Cardiac septum (tissue), 1 donor: Measurements from ENCODE around the gene IGLON5. TPM values are rescaled to one million over a fixed set of nuclear protein-coding genes. Genes with fewer than 3 reads are reported as not detected.
A peak's percentile ranks its signal among the peaks of the same experiment; 100 is the strongest.

ENCODE experiments used
- DNase-seq: peaks from one replicate; pipeline ENCODE4 v3.0.0-alpha.2; 2020; ENCODE audit warnings: low spot score
- intact Hi-C: fragments of 100-400 bp; cut with DNase I; formaldehyde crosslinking; loops from one replicate; pipeline ENCODE4 v1.14.0; 2022
- total RNA-seq: library from RNA; stranded (reverse); fragmentation: NEBNext Ultra II Directional; extraction: Animal tissue kit (Norgen Biotek cat#: 25700); gene quantifications from one replicate; pipeline ENCODE4 v1.2.1, GENCODE V29; 2021
- donor health status: DM: no; HTN: no; CAD: no.

The IGLON5 gene
- total RNA-seq, 1 donor from 2014 or later = not detected

DNA sequence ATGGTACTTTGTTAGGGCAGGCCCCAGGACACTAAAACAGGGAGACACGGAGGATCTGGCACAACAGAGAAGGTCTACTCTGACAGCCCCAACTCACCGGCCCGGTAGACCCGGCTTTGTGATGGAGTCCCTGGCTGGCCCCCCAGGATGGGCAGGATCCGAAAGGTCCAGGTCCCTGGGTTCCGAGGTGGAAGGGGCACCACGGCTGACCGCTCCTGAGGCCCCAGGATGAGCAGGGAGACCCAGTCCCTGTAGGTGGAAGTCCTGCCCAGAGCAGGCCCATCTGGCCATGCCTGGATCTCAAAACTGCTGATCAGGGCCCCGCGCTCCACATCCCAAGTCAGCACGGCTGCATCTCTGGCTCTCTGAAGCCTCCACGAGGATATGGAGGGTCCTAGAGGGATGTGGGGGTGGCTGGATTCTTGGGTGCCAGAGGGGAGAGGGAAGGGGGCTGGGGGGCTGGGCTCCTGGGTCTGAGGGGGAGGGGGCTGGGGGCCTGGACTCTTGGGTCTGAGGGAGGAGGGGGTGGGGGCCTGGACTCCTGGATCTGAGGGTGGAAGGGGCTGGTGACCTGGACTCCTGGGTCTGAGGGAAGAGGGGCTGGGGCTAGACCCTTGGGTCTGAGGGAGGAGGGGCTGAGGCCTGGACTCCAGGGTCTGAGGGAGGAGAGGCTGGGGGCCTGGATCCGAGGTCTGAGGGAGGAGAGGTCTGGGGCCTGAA is 25.9 kb downstream of the IGLON5 start:
- DNase-seq = no peak
- intact Hi-C loops = loop anchor here (5.0 kb wide), 1 partner anchor 100 kb away; no protein-coding TSS in a partner anchor

DNA sequence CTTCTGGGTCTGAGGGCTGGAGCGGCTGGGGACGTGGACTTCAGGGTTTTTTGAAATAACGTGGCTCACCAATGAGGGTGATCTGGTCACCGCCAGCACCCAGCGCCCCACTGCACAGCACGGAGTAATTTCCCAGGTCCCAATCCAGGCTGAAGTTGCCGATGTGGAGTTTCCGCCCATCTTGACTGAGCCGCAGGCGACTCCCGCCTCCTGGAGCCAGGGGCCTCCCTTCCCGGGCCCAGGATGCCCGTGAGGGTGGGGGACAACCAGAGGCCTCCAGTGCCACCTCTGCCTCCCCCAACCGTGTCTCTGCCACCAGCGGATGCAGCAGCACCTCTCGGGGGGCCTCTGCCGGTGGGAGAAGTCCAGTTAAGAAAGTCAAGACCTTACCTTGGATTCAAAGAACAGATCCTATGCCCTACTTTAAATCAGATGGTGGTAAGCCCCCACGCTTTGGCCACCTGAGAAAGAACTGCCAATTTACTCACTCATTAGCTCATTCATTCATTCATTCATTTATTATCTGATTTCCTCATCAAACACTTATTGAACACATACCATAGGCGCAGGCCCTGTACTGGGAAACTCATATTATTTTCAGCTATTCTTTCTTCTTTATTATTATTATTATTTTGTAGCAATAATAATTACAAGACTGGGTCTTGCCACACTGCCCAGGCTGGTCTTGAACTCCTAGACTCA is 26.6 kb downstream of the IGLON5 start:
- no peak for DNase-seq
- intact Hi-C loops = loop anchor here (5.0 kb wide), 1 partner anchor 99 kb away; no protein-coding TSS in a partner anchor

DNA sequence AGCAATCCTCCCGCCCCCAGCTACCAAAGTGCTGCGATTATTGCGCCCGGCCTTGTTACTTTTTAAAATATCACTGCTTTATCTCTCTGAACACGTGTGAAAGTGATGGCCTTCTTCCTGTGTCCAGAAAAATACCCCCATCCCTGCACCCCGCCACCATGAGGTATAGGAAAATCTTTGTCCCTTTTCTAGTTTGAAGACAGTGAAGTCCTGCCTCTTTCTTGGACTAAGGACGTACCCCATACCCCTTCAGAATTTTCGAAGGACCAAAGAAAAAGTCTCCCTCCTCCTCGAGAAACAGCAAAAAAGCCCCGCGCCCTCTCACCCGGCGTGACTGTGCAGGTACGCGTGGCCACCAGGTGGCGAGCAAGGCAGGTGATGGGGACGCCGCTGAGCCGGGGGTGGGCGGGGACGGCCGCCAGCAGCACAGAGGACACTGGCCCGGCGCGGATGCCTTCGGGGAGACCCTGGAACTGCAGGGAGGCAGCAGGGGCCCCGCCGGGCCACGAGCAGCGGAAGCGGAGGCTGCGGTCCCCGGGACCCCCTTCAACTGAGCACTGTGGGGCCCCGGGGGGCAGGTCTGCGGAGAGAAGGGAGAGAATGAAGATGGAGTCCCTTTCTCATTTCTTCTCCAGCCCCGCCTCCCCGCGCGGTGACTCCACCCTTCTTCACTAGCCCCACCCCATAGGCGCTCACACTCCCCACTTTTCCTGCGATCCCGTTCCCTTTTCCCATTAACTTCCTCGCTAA is 27.3 kb downstream of the IGLON5 start:
- intact Hi-C loops = loop anchor here (5.0 kb wide), 1 partner anchor 99 kb away; no protein-coding TSS in a partner anchor
- DNase-seq = peak; percentile 92

DNA sequence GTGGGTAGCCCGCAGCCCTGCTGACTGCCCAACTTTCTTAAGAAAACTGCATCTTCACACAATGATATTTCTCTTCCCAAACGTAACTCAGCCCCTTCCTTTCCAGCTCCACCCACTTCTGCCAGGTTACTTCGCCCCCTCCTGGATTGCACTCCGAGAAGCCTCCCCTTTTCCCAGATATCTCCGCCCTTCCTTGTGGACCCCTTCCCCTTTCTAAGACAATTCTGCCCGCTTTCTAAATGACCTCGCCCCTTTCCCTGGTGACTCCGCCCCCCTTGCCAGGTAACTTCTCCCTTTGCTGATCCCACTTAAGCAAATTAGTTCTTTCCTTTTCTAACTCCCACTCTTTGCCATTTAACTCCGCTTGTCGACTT is 27.9 kb downstream of the IGLON5 start:
- DNase-seq = no peak
- intact Hi-C loops = loop anchor here (5.0 kb wide), 1 partner anchor 98 kb away; no protein-coding TSS in a partner anchor

DNA sequence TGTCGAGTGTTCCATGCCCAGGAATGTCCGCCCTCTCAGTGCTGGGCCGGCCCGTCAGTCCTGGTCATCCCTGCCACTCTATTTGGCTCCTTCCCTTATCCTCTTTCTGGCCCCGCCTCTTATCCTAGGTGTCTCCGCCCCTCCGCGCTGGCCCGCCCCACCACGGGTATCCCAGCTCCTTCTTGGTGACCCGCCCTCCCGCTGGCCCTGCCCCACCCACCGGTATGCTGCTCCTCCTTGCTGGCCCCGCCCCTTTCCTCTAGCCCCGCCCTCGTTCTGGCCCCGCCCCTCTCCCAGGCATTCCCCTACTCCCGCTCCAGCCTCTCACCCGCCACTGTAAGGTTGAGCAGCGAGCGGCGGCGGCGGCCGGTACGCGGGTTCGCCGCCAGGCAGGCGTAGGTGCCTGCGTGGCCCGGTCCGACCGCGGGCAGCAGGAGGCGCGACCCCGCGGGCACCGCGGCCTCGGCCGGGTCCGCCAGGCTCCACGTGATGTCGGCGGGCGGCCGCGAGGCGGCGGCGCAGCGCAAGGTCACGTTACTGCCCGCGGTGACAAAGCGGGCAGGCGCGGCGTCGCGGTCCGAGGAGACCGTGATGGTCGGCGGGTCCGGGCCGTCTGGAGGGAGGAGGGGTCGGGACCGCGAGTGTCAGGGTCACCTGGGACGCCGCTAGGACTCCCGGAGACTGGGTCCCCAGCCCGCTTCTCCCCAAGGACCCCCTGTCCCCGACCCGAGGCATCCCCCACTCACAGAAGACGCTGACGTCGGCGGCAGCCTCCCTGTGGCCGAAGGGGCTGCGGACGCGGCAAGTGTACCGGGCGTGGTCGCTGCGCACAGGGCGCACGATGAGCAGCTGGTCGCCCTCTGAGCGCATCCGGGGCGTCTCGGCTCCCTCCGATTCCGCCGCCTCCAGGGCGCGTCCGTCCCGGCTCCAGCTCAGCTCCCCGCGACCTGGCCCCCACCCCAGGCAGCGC is 28.5 kb downstream of the IGLON5 start:
- peak; percentile 99 for DNase-seq
- intact Hi-C loops = loop anchor here (2.0 to 10.0 kb wide), 3 partner anchors 27 to 97 kb away; partner anchors contain the start of genes C19orf84 and ETFB

DNA sequence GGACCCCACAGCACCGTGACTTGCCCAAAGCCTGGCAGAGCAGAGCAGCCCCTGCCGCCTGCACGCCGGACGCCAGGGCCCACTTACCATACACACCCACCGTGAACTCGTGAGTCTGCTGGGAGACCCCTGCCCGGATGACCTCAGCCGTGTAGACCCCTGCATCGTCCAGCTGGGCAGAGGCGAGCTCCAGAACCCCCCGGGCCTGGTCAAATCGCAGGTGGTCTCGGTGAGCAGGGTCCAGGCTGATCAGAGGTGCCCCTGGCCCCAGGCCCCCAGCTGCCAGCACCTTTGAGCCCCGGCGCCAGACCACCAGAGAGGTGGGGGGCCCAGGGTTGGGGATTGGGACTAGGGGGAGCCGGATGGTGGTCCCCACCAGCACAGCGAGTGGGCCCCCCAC is 29.6 kb downstream of the IGLON5 start:
- DNase-seq = no peak
- intact Hi-C loops = loop anchor here (2.0 to 10.0 kb wide), 2 partner anchors 26 to 54 kb away; partner anchors contain the start of genes C19orf84 and ETFB

DNA sequence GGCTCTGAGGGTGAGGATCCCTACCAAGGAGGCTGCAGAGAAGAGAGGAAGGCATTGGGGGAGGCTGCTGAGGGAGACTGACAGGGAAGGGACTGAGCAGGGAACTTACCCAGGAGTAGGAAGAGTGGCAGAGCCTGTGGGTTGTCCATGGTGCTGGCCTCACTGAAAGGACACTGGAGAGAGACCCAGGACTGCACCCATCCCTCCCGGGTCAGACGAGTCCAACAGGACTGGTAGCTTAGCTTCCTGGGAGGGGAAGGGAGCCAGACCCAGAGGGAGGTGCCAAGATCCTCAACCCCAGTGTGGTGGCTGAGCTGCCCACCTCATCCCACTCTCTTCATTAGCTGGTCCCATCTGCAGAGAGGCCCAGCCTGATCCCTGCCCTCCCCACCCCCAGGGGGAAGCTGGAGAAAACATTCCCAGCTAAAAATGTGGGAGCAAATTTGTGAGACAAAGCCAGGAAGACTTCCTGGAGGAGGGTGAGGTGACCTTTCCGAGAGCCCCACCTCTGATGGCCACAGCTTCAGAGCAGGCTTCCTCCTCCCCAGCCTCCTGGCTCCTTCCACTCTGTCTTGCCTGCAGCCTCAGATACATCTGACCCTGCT is 30.6 kb downstream of the IGLON5 start, which contains the start of gene VSIG10L:
Gene VSIG10L, minus strand, starts transcription at position 164 of the 605 bp plus-strand sequence. Its CDS starts 15 bp downstream, at position 149.
- intact Hi-C loops = loop anchor here (2.0 to 10.0 kb wide), 2 partner anchors 25 to 53 kb away; partner anchors contain the start of genes C19orf84 and ETFB
- DNase-seq = no peak

DNA sequence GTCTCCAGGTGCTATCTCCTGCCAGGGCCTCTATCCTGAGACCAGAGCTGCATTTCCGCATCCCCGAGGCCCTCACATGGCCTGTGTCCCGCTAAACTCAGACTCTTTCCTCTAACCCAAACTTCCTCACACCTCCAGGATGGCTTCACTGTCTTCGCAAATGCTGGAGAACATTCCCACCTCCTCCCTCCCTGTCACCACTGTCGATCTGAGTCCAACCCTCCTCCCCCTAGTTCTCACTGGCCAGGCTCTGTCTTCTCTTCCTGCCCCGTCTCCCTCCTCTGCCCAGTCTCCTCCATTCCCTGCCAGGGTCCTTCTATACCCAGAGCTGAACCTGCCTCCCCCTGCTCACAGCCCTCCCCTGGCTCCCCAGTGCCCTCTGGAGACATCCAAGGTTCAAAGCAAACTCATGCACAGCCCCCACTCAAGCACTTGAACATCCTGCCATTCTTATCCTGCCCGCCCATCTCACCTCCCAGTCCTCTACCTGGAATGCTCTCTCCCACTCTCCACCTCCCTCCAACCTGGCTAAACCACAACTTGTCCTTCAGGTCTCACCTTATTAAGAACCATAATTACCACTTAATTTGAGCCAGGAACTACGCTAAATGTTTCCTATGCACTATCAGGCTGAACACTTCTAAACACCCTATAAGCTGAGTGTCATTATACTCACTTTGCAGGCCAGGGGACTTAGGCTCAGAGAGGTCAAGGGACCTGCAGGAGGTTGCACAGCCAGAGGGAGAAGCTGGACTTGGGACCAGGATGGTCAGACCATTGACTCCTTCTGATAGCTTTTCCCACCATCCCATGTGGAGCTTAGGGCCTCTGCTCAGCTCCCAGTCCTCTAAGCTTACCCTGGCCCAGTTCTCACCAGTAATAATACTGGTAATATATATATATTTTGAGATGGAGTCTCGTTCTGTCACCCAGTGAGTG is 31.5 kb downstream of the IGLON5 start:
- intact Hi-C loops = loop anchor here (10.0 kb wide), 1 partner anchor 52 kb away; the partner anchor contains the start of gene C19orf84
- DNase-seq = no peak

DNA sequence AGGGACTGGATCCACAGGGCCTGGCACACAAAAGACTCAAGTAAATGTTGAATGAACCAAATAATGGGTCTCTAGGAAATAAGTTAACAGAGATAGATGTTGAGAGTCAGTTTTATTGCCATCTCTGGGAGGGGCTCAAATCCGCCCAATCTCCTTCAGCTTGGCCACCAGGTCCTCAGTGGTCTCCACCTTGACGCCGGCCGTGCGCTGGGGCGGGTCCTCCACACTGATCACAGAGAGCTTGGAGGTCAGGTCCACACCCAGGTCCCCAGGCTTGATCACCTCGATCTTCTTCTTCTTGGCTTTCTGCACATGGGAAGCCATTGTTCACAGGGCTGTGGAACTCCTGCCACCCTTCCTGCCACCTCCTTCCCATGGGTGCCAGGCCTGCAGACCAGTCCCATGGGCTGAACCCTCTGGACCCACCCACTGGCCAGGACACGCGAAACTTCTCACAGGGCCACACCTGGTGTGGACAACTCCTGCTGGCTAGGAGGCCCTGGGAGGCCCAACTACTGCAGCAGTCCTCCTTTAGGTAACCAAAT is 33.7 kb downstream of the IGLON5 start:
- intact Hi-C loops = loop anchor here (10.0 kb wide), 1 partner anchor 50 kb away; the partner anchor contains the start of gene C19orf84
- DNase-seq = no peak

DNA sequence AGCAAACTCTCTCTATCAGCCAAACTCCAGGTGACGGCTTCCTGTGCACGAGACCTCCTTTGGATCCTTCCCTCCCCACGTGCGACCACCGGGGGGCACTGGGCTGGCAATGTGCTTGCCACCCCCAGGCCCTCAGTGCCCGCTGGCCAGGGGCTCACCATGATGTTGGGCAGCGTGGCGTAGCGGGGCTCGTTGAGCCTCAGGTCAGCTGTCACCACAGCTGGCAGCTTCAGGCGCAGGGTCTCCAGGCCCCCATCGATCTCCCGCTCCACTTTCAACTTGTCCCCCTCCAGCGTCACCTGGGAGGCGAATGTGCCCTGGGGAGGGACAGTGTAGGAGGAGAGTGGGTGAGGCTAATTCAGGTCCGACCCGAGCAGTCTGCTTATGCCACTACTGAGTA is 35.3 kb downstream of the IGLON5 start:
- no peak for DNase-seq
- intact Hi-C loops = loop anchor here (10.0 kb wide), 1 partner anchor 48 kb away; the partner anchor contains the start of gene C19orf84

DNA sequence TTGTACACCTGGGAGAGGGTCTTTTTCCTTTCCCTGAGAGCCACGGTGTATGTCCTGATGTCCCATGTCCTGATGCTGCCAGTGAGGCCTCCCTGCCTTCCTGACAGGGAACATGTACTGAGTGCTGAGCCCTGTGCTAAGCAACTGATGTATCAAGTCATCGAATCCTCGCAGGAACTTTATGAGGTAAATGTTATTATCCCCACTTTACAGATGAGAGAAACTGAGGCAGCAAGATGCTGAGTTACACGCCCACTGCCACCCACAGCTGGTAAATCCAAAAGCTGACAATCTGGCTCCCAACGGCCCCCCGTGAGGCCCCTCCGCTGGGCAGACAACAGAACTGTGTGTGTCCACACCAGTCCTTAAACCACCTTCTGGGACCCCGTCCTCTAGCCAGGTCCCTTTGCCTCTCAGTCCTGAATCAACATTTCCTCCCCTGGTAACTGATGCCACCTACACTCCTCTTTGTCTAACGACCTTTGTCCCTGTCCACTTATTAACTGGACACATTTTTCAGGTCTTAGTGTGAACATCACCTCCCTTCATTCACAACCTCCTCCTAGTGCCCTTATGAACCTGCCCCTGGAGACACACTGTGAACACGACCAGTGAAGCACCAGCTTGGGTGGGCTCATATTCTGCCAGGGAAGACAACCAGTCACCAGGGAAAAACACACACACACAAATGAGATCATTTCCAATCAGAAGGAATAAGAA is 35.9 kb downstream of the IGLON5 start:
- DNase-seq = no peak
- intact Hi-C loops = loop anchor here (10.0 kb wide), 1 partner anchor 47 kb away; the partner anchor contains the start of gene C19orf84

DNA sequence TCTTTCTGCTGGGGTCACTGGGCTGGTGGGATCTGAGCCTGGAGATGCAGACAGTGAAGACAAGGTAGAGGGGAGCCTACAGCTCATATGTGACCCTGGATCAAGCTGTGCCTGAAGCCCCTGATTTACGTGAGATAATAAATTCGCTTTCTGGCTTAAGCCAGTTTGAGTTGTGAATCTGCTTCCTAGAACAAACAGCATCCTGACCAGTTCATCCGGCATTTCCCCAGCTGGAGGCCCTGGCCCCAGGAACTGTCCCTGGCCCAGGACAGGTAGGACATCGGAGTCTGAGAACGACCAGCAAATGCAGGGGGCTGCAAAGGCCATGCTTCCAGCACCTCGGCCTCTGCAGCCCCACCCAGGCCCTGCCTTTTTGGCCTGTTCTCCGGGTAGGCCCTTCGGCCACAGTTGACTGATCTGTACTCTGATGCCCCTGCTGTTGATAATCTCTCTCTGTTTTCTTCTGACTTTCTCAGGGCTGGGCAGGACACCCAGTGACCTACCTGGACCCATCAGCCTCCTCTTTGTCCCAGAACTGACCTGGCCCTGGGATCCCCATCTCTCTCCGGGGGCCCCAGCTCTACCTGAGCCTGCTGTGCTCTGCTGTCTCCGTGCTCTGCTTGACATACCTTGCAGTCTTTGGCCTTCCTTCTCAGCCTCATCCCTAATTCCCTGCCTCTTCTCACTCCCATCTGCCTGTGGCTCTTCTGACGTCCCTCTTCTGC is 40.0 kb downstream of the IGLON5 start:
- intact Hi-C loops = no loop called here
- no peak for DNase-seq

DNA sequence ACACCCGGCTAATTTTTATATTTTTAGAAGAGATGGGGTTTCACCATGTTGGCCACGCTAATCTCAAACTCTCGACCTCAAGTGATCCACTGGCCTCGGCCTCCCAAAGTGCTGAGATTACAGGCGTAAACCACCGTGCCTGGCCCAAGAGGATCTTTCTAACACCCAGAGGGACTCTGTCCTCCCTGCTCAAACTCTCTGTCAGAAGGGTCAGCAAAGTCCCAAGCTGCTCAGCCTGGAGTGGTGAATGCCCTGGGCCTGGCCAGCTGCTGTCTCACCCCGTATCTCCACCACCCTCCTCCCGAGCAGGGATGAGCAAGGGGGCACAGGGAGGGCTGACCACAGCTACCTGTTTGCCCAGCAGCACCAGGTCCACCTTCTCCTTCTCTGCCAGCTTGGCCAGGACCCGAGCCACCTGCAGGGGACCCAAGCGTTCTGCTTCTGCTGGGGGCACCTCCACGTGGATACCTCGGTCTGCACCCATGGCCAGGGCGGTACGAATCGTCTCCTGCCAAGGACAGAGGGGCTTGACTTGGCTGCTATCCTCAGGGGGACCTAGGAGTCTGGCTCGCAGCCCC is 41.4 kb downstream of the IGLON5 start:
- no peak for DNase-seq
- intact Hi-C loops = no loop called here

DNA sequence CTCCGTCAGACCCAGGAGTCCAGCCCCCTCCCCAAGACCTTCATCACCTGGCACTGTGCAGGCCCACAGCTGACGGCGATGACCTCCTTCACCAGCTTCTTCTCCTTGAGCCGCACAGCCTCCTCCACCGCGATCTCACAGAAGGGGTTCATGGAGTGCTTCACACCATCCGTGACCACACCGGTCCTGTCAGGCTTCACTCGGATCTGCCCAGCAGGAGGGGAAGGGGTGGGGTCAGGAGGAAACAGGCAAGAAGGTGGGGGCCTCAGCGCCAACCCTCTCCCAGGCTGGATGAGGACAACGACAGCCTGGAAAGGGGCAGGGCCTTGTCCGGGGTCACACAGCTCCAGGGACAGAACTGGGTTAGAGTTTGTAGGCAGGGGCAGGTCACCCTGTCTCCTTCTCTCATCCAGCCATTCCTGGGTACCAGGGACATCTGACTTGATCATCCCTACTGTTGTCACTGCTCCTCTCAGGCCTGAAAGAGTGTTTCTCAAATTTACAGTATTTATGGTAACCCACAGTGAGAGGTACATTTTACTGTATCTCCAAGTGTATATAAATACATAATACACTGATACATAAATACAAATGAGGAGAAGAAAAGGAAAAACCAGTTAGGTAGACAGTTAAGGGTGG is 42.8 kb downstream of the IGLON5 start:
- intact Hi-C loops = no loop called here
- DNase-seq = no peak

DNA sequence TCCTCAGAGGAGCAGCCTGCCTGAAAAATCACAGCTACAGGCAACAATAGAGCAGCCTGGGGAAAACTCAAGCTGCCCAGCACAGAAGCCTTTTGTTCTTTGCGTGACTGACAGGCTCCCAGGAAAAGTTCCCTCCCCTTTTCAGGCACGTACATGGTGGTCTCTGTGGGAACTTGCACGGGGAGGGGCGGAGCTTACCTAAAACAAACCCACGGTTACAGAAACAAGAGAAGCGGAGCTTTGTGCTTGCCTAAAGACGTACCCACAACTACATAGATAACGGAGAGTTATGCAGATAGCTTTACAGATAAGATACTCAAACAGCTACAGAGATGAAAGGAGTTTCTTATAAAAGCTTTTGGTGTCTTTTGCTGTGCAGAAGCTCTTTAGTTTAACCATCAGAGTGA is 43.3 kb downstream of the IGLON5 start:
- intact Hi-C loops = no loop called here
- no peak for DNase-seq
